Spleen (tissue), 11 donors: Measurements from ENCODE around the gene AGRN. TPM values are rescaled to one million over a fixed set of nuclear protein-coding genes. Genes with fewer than 3 reads are reported as not detected.
A peak's percentile ranks its signal among the peaks of the same experiment; 100 is the strongest.

Source experiments
- DNase-seq: peaks from one replicate; pipeline ENCODE4 v3.0.0-alpha.2; 2020
- H3K27ac ChIP-seq, 8 donors: fragments of 200-600 bp; sonication (generic) in 7 of 8; 1 replicate in 4 of 8; 2 replicates in 4 of 8; pipeline versions ENCODE4 v1.5.0 to v1.8.0; 2016 to 2021; ENCODE audit warnings: inconsistent platforms in 4 of 8, mild to moderate bottlenecking in 4 of 8, moderate library complexity in 1 of 8
- H3K27me3 ChIP-seq, 7 donors: fragments of 200-600 bp; sonication (generic) in 6 of 7; replicated peaks in 1 of 7; 1 replicate in 4 of 7; 2 replicates in 3 of 7; pipeline versions ENCODE4 v1.5.0 to v1.8.0; 2016 to 2021; ENCODE audit warnings: inconsistent platforms in 3 of 7, mild to moderate bottlenecking in 1 of 7
- H3K36me3 ChIP-seq, 6 donors: fragments of 200-600 bp; sonication (generic) in 5 of 6; 1 replicate in 4 of 6; 2 replicates in 2 of 6; pipeline versions ENCODE4 v1.5.0 to v1.8.0; 2016 to 2021; ENCODE audit warnings: inconsistent platforms in 2 of 6
- H3K4me1 ChIP-seq, 6 donors: fragments of 200-600 bp; sonication (generic) in 5 of 6; 1 replicate in 3 of 6; 2 replicates in 3 of 6; pipeline versions ENCODE4 v1.5.0 to v1.8.0; 2016 to 2021; ENCODE audit warnings: inconsistent platforms in 3 of 6
- H3K4me3 ChIP-seq, 8 donors: fragments of 200-600 bp; sonication (generic) in 7 of 8; 1 replicate in 4 of 8; 2 replicates in 4 of 8; pipeline versions ENCODE4 v1.5.0 to v1.8.0; 2016 to 2021; ENCODE audit warnings: inconsistent platforms in 4 of 8, mild to moderate bottlenecking in 4 of 8, moderate library complexity in 2 of 8
- H3K9me3 ChIP-seq, 8 donors: fragments of 200-600 bp; sonication (generic) in 7 of 8; 1 replicate in 4 of 8; 2 replicates in 4 of 8; pipeline versions ENCODE4 v1.5.0 to v1.8.0; 2016 to 2021; ENCODE audit warnings: inconsistent platforms in 4 of 8
- POLR2A ChIP-seq, 3 donors: fragments of 450-650 bp; IDR thresholded peaks; one replicate each; pipeline ENCODE4 v1.5.1; 2017; ENCODE audit warnings: antibody characterized with exemption in 3 of 3, mild to moderate bottlenecking in 1 of 3
- POLR2AphosphoS5 ChIP-seq, 3 donors: sonication (generic); formaldehyde crosslinking; IDR thresholded peaks; one replicate each; pipeline ENCODE4 v1.5.1; 2017; ENCODE audit warnings: antibody characterized with exemption in 3 of 3
- WGBS, 5 donors: extraction: QIAGEN DNeasy Blood & Tissue Kit in 3 of 5; methylation state at CpG; one replicate each; pipeline versions ENCODE4 v1.1.5 to v1.1.7; 2013 to 2018; 5-methylcytosine and 5-hydroxymethylcytosine counted together
- intact Hi-C: fragments of 100-400 bp; cut with DNase I; formaldehyde crosslinking; loops from one replicate; pipeline ENCODE4 v1.15.0; 2023; ENCODE audit warnings: low total_unique reads
- polyA plus RNA-seq, 3 donors: library from polyadenylated mRNA; stranded (reverse); fragments of 200-250 nt; gene quantifications; one replicate each; pipeline ENCODE4 v1.2.1, GENCODE V29; 2013
- total RNA-seq, 7 donors: library from RNA; depleted of rRNA in 3 of 7; stranded (reverse); fragments of >200 nt in 3 of 7; fragmentation: NEBNext Ultra II Directional in 4 of 7; extraction: Animal tissue kit (Norgen Biotek cat#: 25700) in 4 of 7; gene quantifications; one replicate each; pipeline versions ENCODE4 v1.1.0 to v1.2.1, GENCODE V29; 2016 to 2021
- TF ChIP-seq, protein P1 (sequence below), 11 experiments: fragments of 200-600 bp in 7 of 11; fragments of 450-650 bp in 4 of 11; sonication (generic) in 4 of 11; IDR thresholded peaks in 8 of 11; conservative IDR thresholded peaks in 3 of 11; 1 replicate in 7 of 11; 2 replicates in 4 of 11; pipeline versions ENCODE4 v1.4.0 to v1.8.0; 2016 to 2021; ENCODE audit warnings: antibody characterized with exemption in 11 of 11, inconsistent platforms in 4 of 11, mild to moderate bottlenecking in 1 of 11
- donor health status: healthy with polysubstance abuse.
- donor health status: DM: no; HTN: no; CAD: no; lungs with moderate emphysema.
- donor health status: DM: no; HTN: no; CAD: no.
- donor health status: Bipolar disorder and iron deficiency.
- donor health status: healthy.
- donor health status: DM: no; HTN: no; CAD: no.
- donor health status: DM: yes; HTN: yes; CAD: no.

The AGRN gene
- total and polyA plus RNA-seq, 10 donors, result 4.6 to 27.2 (median 14.5) TPM

DNA sequence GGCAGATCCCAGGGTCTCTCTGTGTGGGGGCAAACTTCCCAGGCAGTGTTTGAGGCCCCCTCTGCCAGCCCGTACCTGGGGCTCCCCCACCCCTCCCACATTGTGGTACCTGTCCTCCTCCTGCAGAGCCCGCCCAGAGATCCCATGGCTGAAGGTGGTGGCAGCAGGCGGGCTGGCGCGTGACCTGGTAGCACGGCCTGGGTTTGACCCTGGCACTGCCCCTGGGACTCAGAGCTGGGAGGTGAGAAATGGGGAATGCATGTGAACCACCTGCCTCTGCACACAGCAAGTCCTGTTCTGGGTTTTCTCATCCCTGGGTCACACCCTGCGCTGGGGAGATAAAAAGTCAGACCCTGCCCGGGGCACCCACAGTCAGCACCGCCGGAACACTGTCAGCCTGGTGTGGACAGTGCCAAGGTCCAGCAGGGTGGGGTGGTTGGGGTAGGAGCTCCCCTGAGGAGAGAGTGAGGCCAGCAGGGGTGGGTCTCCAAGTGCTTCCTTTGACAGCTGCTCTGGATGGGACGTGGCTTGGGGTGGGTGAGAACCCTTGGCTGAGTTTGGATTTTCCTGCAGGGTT is 11.8 kb downstream of the AGRN start:
- peaks cover 4 to 43% (median 24%) of the 10 kb centered on the region in 6 donors for H3K4me1 ChIP-seq
- H3K27me3 ChIP-seq, result peaks cover 7 to 62% (median 34%) of the 10 kb centered on the region in 7 donors
- no peak overlapping the region for H3K27ac ChIP-seq
- DNase-seq, result no peak
- TF ChIP-seq, protein P1, sequence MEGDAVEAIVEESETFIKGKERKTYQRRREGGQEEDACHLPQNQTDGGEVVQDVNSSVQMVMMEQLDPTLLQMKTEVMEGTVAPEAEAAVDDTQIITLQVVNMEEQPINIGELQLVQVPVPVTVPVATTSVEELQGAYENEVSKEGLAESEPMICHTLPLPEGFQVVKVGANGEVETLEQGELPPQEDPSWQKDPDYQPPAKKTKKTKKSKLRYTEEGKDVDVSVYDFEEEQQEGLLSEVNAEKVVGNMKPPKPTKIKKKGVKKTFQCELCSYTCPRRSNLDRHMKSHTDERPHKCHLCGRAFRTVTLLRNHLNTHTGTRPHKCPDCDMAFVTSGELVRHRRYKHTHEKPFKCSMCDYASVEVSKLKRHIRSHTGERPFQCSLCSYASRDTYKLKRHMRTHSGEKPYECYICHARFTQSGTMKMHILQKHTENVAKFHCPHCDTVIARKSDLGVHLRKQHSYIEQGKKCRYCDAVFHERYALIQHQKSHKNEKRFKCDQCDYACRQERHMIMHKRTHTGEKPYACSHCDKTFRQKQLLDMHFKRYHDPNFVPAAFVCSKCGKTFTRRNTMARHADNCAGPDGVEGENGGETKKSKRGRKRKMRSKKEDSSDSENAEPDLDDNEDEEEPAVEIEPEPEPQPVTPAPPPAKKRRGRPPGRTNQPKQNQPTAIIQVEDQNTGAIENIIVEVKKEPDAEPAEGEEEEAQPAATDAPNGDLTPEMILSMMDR (IDR thresholded peaks at IDR 0.05 in 8 of 11, conservative IDR thresholded peaks at IDR 0.05 in 3 of 11), result no peak
- no peak for TF ChIP-seq POLR2A (IDR thresholded peaks at IDR 0.05)
- TF ChIP-seq POLR2AphosphoS5 (IDR thresholded peaks at IDR 0.05), result no peak
- intact Hi-C loops, result no loop called here
- H3K36me3 ChIP-seq, result no peaks in the 10 kb centered on the region
- 85 to 92% (median 90%) methylated on average over 6 to 11 of the region's 11 CpGs for WGBS, 5 donors
- H3K4me3 ChIP-seq, result no peak overlapping the region
- no peaks in the 10 kb centered on the region for H3K9me3 ChIP-seq

DNA sequence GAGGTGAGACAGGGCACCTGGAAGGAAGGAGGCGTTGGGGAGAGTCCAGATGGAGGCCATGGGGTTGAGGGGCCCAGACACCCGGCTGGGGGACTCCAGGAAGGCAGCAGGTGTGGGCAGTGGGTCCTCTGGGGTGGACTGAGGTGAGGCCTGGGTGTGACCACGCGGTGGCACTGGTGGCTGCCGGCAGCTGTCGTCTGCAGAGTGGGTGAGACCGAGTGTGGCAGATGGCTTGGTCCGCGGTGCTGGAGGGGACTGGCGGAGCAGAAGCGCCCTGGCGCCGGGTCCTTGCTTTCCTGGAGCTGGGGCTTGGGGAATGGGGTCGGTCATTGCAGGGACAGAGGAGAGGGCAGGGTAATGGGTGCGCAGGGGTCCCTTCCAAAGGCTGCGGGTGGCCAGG is 12.5 kb downstream of the AGRN start:
- TF ChIP-seq, protein P1 (IDR thresholded peaks at IDR 0.05 in 8 of 11, conservative IDR thresholded peaks at IDR 0.05 in 3 of 11), result no peak
- no peak for TF ChIP-seq POLR2A (IDR thresholded peaks at IDR 0.05)
- TF ChIP-seq POLR2AphosphoS5 (IDR thresholded peaks at IDR 0.05), result no peak
- no peak for DNase-seq
- WGBS, 5 donors, result 29 to 44% (median 37%) methylated on average over 8 to 16 of the region's 16 CpGs
- intact Hi-C loops, result no loop called here
- Histone ChIP-seq H3K27ac (no peak overlapping the region), H3K4me1 (peaks cover 4 to 39% (median 24%) of the 10 kb centered on the region in 6 donors), H3K36me3 (no peaks in the 10 kb centered on the region), H3K27me3 (peaks cover 7 to 69% (median 34%) of the 10 kb centered on the region in 7 donors), H3K9me3 (no peaks in the 10 kb centered on the region), H3K4me3 (peak overlapping the region in 6 of 8 donors; percentile 38 to 73 (median 47))

DNA sequence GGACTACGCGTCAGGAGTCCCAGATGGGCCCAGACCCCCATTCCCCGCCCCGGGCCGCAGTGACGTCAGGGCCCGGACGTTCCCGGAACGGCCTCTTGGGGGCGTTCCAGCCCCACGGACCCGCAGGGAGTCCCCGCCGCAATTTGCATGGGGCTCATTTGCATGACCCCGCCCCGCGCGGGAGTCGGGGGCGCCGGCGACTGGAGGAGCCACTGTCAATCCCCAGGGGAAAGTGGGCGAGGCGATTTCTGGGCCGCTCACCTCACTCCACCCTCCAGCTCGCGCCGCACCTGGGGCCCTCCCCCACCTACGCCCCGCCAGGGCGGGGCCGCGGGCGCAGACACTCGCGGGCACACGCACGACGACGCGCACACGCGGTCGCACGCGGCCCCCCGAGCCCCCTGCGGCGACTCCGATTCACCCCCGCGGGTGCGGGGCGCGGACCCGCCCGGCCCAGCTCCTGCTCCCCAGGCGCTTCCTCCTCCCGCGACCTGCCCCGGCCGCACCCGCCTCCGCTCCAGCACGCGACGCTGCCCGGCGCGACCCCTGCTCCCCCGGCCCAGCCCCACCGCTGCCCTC is 13.2 kb downstream of the AGRN start:
- peak overlapping the region; percentile 19 to 73 (median 45) for H3K4me3 ChIP-seq

More for the DNA sequence above, 13.2 kb downstream of the AGRN start:
- TF ChIP-seq, protein P1 (IDR thresholded peaks at IDR 0.05 in 8 of 11, conservative IDR thresholded peaks at IDR 0.05 in 3 of 11), result peak; percentile 76 to 91 (median 85)
- TF ChIP-seq POLR2AphosphoS5 (IDR thresholded peaks at IDR 0.05), result peak in 2 of 3 donors; percentile 46 to 65
- no peak for TF ChIP-seq POLR2A (IDR thresholded peaks at IDR 0.05)
- H3K4me1 ChIP-seq, result peaks cover 4 to 42% (median 24%) of the 10 kb centered on the region in 6 donors
- intact Hi-C loops, result no loop called here
- H3K27me3 ChIP-seq, result peaks cover 7 to 70% (median 34%) of the 10 kb centered on the region in 7 donors
- no peaks in the 10 kb centered on the region for H3K9me3 ChIP-seq
- 0 to 4% (median 2%) methylated on average over 40 to 73 of the region's 73 CpGs for WGBS, 5 donors
- peak; percentile 96 for DNase-seq
- no peak overlapping the region for H3K27ac ChIP-seq
- no peaks in the 10 kb centered on the region for H3K36me3 ChIP-seq
